ENCODE data around the gene RXRA.

Gene RXRA

DNA sequence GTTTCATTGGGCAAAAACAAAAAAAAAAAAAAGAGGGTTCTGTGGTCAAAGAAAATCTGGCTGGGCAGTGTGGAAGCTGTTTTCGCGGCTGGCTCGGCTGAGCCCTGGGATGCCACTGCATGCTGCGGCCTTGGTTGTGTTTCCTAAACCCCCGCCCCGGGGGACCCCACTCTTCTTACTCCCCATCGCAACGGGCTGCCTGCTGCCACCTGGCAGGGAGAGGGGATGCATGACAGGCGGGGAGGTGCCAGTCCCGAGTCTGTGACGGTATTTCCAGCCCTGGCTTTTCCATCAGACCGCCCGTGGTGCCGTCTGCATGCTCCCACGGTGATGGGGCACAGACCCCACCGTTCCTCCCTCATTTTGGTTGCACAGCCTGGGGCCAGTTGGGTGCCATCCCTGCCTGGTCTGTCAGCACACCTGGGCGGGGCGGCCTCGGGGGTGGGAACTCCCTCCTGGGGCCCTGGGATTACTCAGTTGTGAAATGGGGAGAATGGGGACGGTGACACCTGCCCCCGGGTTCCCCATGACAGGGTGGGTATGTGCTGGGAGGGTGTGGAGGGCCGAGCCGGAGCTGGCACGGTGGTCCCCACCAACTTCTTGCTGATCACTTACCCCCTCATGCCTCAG is 101.0 kb downstream of the RXRA start:
- no peaks in the 10 kb centered on the region for H3K9me3 ChIP-seq (ENCODE audit: insufficient read depth, low read depth, low read length)
- no peak overlapping the region for H3K9ac ChIP-seq (ENCODE audit: low read depth, low read length)
- no peaks in the 10 kb centered on the region for H3K27me3 ChIP-seq (ENCODE audit: insufficient read depth, low read length)
- peaks cover 6% of the 10 kb centered on the region; the same call in 1 of the 2 replicates for H3K36me3 ChIP-seq (ENCODE audit: insufficient read depth, low read length)
- no peak overlapping the region for H3K4me3 ChIP-seq (ENCODE audit: low read length)
- 91% methylated on average over 21 of the region's 24 CpGs for WGBS
- H3K27ac ChIP-seq (ENCODE audit: low read depth, low read length), result no peak overlapping the region
- H3K4me1 ChIP-seq (ENCODE audit: insufficient read depth, low read length), result no peaks in the 10 kb centered on the region

DNA sequence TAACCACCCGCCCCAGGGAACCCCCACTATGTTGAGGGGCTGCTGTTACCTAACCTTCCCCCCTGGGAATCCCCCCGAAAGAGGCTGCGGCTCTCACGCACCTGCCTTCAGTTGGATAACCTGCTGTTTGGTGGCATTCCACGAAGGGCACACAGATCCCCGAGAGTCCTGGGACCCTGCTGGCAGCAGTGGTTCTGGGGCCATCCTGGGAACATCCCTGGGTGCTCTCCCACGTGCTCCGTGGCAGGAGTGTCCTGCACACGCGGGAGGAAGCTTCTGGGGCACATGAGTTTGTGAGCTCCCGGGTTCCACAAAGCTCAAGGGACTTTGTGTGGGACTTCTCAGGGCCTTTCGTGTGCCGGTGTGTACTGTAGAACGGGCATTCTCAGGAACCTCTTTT is 102.3 kb downstream of the RXRA start:
- no peak overlapping the region for H3K27ac ChIP-seq (ENCODE audit: low read depth, low read length)
- peaks cover 7% of the 10 kb centered on the region; the same call in 1 of the 2 replicates for H3K36me3 ChIP-seq (ENCODE audit: insufficient read depth, low read length)
- H3K9me3 ChIP-seq (ENCODE audit: insufficient read depth, low read depth, low read length), result no peaks in the 10 kb centered on the region
- 95% methylated on average over 14 of the region's 14 CpGs for WGBS
- H3K27me3 ChIP-seq (ENCODE audit: insufficient read depth, low read length), result no peaks in the 10 kb centered on the region
- no peak overlapping the region for H3K4me3 ChIP-seq (ENCODE audit: low read length)
- H3K9ac ChIP-seq (ENCODE audit: low read depth, low read length), result no peak overlapping the region
- H3K4me1 ChIP-seq (ENCODE audit: insufficient read depth, low read length), result no peaks in the 10 kb centered on the region

- no peaks in the 10 kb centered on the region for H3K27me3 ChIP-seq (ENCODE audit: insufficient read depth, low read length)
- H3K9me3 ChIP-seq (ENCODE audit: insufficient read depth, low read depth, low read length), result no peaks in the 10 kb centered on the region
- H3K27ac ChIP-seq (ENCODE audit: low read depth, low read length), result no peak overlapping the region
- H3K4me3 ChIP-seq (ENCODE audit: low read length), result no peak overlapping the region
- peaks cover 9% of the 10 kb centered on the region; the same call in 1 of the 2 replicates for H3K36me3 ChIP-seq (ENCODE audit: insufficient read depth, low read length)
- WGBS, result 93% methylated on average over 20 of the region's 20 CpGs
- no peak overlapping the region for H3K9ac ChIP-seq (ENCODE audit: low read depth, low read length)
- H3K4me1 ChIP-seq (ENCODE audit: insufficient read depth, low read length), result no peaks in the 10 kb centered on the region
These were observed 102.8 kb downstream of the RXRA start for GRCh38 chr9:134429007-134429406.

DNA sequence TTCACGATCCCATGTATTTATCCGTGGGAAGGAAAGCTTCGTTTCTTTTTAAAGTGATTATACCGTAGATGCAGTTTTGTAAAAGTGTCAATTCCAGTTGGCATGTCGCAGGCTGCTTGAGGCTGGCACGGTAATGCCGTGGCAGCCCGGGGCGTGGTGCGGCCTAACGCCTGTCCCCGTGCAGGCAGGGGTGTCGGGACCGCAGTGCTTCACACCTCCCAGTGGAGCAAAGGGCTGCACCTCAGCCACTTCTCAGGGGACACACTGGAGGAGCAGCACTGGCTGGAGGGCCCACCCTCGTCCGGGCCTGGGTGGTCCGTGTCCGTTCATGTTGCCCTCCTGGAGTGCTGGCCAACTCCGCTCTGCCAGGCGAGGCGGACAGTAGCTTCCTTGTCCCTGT is 103.2 kb downstream of the RXRA start:
- Histone ChIP-seq H3K36me3 (ENCODE audit: insufficient read depth, low read length) (peaks cover 13% of the 10 kb centered on the region), H3K9me3 (ENCODE audit: insufficient read depth, low read depth, low read length) (no peaks in the 10 kb centered on the region), H3K9ac (ENCODE audit: low read depth, low read length) (no peak overlapping the region), H3K4me3 (ENCODE audit: low read length) (no peak overlapping the region), H3K27ac (ENCODE audit: low read depth, low read length) (no peak overlapping the region), H3K27me3 (ENCODE audit: insufficient read depth, low read length) (no peaks in the 10 kb centered on the region), H3K4me1 (ENCODE audit: insufficient read depth, low read length) (no peaks in the 10 kb centered on the region)
- WGBS, result 95% methylated on average over 21 of the region's 21 CpGs

GRCh38 chr9:134431095-134431494 is 104.8 kb downstream of the RXRA start:
- peaks cover 16% of the 10 kb centered on the region for H3K36me3 ChIP-seq (ENCODE audit: insufficient read depth, low read length)
- H3K9ac ChIP-seq (ENCODE audit: low read depth, low read length), result no peak overlapping the region
- H3K4me1 ChIP-seq (ENCODE audit: insufficient read depth, low read length), result no peaks in the 10 kb centered on the region
- WGBS, result 94% methylated on average over 6 of the region's 6 CpGs
- no peaks in the 10 kb centered on the region for H3K9me3 ChIP-seq (ENCODE audit: insufficient read depth, low read depth, low read length)
- no peak overlapping the region for H3K4me3 ChIP-seq (ENCODE audit: low read length)
- H3K27me3 ChIP-seq (ENCODE audit: insufficient read depth, low read length), result no peaks in the 10 kb centered on the region
- H3K27ac ChIP-seq (ENCODE audit: low read depth, low read length), result no peak overlapping the region

DNA sequence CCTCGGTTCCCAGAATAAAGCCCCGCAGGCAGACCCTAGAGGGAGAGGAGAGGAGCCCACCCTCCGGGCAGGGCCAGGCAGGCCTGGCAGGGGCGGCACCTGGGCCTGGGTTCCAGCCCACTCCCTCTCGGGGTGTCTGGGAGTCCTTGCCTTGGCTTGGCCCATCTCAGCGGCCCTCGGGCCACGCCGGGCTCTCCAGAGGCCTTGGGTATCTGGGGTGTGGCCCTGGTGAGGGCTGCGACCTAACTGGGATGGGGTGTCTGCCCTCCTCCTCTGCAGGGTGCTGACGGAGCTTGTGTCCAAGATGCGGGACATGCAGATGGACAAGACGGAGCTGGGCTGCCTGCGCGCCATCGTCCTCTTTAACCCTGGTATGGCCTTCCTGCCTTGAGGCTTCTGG is 105.4 kb downstream of the RXRA start:
- Histone ChIP-seq H3K36me3 (ENCODE audit: insufficient read depth, low read length) (peaks cover 19% of the 10 kb centered on the region), H3K9me3 (ENCODE audit: insufficient read depth, low read depth, low read length) (no peaks in the 10 kb centered on the region), H3K9ac (ENCODE audit: low read depth, low read length) (no peak overlapping the region), H3K4me1 (ENCODE audit: insufficient read depth, low read length) (no peaks in the 10 kb centered on the region), H3K27ac (ENCODE audit: low read depth, low read length) (no peak overlapping the region), H3K27me3 (ENCODE audit: insufficient read depth, low read length) (no peaks in the 10 kb centered on the region), H3K4me3 (ENCODE audit: low read length) (no peak overlapping the region)
- 98% methylated on average over 16 of the region's 16 CpGs for WGBS

DNA sequence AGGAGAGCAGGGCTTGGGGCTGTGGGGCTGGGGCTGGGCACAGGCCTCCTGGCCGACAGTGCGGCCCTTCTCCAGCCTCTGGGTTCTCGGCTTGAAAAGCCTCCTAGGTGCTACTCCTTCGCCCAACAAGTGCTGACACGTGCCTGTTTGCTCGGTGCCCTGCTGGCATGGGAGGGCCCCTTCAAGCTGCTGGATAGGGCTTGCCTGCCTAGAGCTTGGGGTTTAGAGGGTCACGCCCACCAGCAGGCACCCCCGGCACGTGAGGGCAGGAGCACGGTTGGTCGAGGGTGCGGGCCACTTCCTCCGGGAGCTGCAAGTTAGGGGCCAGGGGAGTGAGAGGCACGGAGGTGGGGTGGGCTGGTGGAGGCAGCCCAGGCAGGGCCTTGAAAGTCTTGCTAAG is 106.2 kb downstream of the RXRA start:
- no peak overlapping the region for H3K27ac ChIP-seq (ENCODE audit: low read depth, low read length)

GRCh38 chr9:134433101-134433500 is 106.8 kb downstream of the RXRA start:
- Histone ChIP-seq H3K36me3 (ENCODE audit: insufficient read depth, low read length) (peaks cover 19% of the 10 kb centered on the region), H3K27me3 (ENCODE audit: insufficient read depth, low read length) (no peaks in the 10 kb centered on the region), H3K4me3 (ENCODE audit: low read length) (no peak overlapping the region), H3K27ac (ENCODE audit: low read depth, low read length) (no peak overlapping the region), H3K9me3 (ENCODE audit: insufficient read depth, low read depth, low read length) (no peaks in the 10 kb centered on the region), H3K4me1 (ENCODE audit: insufficient read depth, low read length) (peaks cover 3% of the 10 kb centered on the region; the same call in 1 of the 2 replicates), H3K9ac (ENCODE audit: low read depth, low read length) (no peak overlapping the region)
- 95% methylated on average over 14 of the region's 14 CpGs for WGBS

More for the DNA sequence above, 106.2 kb downstream of the RXRA start:
- WGBS, result 94% methylated on average over 14 of the region's 14 CpGs
- Histone ChIP-seq H3K36me3 (ENCODE audit: insufficient read depth, low read length) (peaks cover 19% of the 10 kb centered on the region), H3K4me1 (ENCODE audit: insufficient read depth, low read length) (peaks cover 1% of the 10 kb centered on the region; the same call in 1 of the 2 replicates), H3K9me3 (ENCODE audit: insufficient read depth, low read depth, low read length) (no peaks in the 10 kb centered on the region), H3K4me3 (ENCODE audit: low read length) (no peak overlapping the region), H3K9ac (ENCODE audit: low read depth, low read length) (no peak overlapping the region), H3K27me3 (ENCODE audit: insufficient read depth, low read length) (no peaks in the 10 kb centered on the region)

GRCh38 chr9:134433909-134434882 is 107.9 kb downstream of the RXRA start:
- H3K4me3 ChIP-seq (ENCODE audit: low read length), result no peak overlapping the region
- no peak overlapping the region for H3K9ac ChIP-seq (ENCODE audit: low read depth, low read length)
- H3K27ac ChIP-seq (ENCODE audit: low read depth, low read length), result no peak overlapping the region
- H3K36me3 ChIP-seq (ENCODE audit: insufficient read depth, low read length), result peaks cover 19% of the 10 kb centered on the region
- no peaks in the 10 kb centered on the region for H3K9me3 ChIP-seq (ENCODE audit: insufficient read depth, low read depth, low read length)
- WGBS, result 92% methylated on average over 30 of the region's 30 CpGs
- H3K4me1 ChIP-seq (ENCODE audit: insufficient read depth, low read length), result peaks cover 3% of the 10 kb centered on the region; the same call in 1 of the 2 replicates
- no peaks in the 10 kb centered on the region for H3K27me3 ChIP-seq (ENCODE audit: insufficient read depth, low read length)

DNA sequence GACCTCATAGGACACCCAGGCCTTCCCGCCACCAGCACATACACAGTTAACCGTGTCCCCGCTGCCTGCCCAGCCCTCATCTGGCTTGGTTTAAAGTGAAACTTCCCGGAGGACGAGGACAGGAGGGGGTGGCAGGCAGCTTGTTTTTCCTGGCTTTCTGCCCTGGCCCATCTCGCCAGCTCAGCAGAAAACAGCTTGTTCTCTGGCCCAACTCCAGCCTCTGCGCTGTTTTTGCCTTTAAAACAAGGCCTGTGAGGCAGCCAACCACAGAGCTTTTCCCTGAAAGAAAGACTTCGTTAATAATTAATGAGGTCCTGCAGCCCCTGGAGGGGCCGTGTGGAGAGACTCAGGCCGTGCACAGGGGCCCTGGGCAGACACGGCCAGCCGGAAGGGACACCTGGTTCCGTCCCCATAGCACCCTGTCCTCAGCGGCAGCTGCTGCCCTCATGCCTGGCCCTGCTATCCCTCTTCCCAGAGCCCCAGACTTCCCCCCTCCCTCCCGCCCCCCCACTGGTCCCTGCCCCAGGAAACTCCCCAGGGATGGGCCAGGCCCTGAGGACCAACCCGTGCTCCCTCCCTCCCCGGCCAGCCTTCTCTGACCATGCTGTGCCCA is 108.7 kb downstream of the RXRA start:
- H3K9ac ChIP-seq (ENCODE audit: low read depth, low read length), result no peak overlapping the region

More for the DNA sequence above, 108.7 kb downstream of the RXRA start:
- Histone ChIP-seq H3K9me3 (ENCODE audit: insufficient read depth, low read depth, low read length) (no peaks in the 10 kb centered on the region), H3K27ac (ENCODE audit: low read depth, low read length) (peak overlapping the region; percentile 49; the same call in 1 of the 2 replicates), H3K27me3 (ENCODE audit: insufficient read depth, low read length) (no peaks in the 10 kb centered on the region), H3K4me1 (ENCODE audit: insufficient read depth, low read length) (peaks cover 3% of the 10 kb centered on the region; the same call in 1 of the 2 replicates), H3K36me3 (ENCODE audit: insufficient read depth, low read length) (peaks cover 17% of the 10 kb centered on the region), H3K4me3 (ENCODE audit: low read length) (no peak overlapping the region)
- 81% methylated on average over 16 of the region's 17 CpGs for WGBS

All from HUES64 (cell line).